ENCODE results near the gene ADAM20. TPM values are rescaled to one million over a fixed set of nuclear protein-coding genes. Genes with fewer than 3 reads are reported as not detected.

ADAM20 gene
- total RNA-seq, 1 donor from 2014 or later = 0.37 TPM

DNA sequence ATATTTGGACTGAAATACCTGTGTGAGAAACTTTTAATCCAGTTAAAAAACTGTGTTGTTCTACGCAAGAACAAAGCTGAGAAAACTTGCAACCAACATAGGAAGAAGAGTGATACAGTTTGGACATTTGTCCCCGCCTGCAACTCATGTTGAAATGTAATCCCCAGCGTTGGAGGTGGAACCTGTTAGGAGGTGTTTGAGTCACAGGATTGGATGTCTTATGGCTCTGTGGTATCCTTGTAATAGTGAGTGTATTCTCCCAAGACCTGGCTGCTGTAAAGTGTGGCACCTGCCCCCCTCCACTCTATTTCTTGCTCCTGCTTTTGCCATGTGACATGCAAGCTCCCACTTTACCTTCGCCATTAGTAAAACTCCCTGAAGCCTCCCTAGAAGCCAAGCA, 28.6 kb upstream of the ADAM20 start:
- Mint-ChIP-seq H3K4me1 (no peaks in the 10 kb centered on the region), H3K27me3 (ENCODE audit: low read depth) (no peaks in the 10 kb centered on the region), H3K36me3 (ENCODE audit: low read depth) (peaks cover 60% of the 10 kb centered on the region), H3K4me3 (no peak overlapping the region), H3K27ac (ENCODE audit: unreplicated experiment) (no peak overlapping the region), H3K9me3 (peaks cover 26% of the 10 kb centered on the region)
- DNase-seq (ENCODE audit: low read depth, low spot score) = no peak
- no peak for TF ChIP-seq CTCF (conservative IDR thresholded peaks at IDR 0.05)

GRCh38 chr14:70558356-70558755, 23.6 kb upstream of the ADAM20 start:
- Mint-ChIP-seq H3K4me3 (no peak overlapping the region), H3K27me3 (ENCODE audit: low read depth) (no peaks in the 10 kb centered on the region), H3K4me1 (no peaks in the 10 kb centered on the region), H3K9me3 (peaks cover 14% of the 10 kb centered on the region), H3K27ac (ENCODE audit: unreplicated experiment) (peak overlapping the region; percentile 39), H3K36me3 (ENCODE audit: low read depth) (peaks cover 39% of the 10 kb centered on the region)
- no peak for DNase-seq (ENCODE audit: low read depth, low spot score)
- no peak for TF ChIP-seq CTCF (conservative IDR thresholded peaks at IDR 0.05)

GRCh38 chr14:70555890-70556289, 21.1 kb upstream of the ADAM20 start:
- H3K36me3 Mint-ChIP-seq (ENCODE audit: low read depth) = peaks cover 17% of the 10 kb centered on the region
- peaks cover under 1% of the 10 kb centered on the region for H3K9me3 Mint-ChIP-seq
- H3K27ac Mint-ChIP-seq (ENCODE audit: unreplicated experiment) = peak overlapping the region; percentile 68
- DNase-seq (ENCODE audit: low read depth, low spot score) = no peak
- H3K4me3 Mint-ChIP-seq = no peak overlapping the region
- H3K27me3 Mint-ChIP-seq (ENCODE audit: low read depth) = no peaks in the 10 kb centered on the region
- H3K4me1 Mint-ChIP-seq = no peaks in the 10 kb centered on the region
- TF ChIP-seq CTCF (conservative IDR thresholded peaks at IDR 0.05) = no peak

GRCh38 chr14:70538087-70538486, 3.3 kb upstream of the ADAM20 start:
- H3K36me3 Mint-ChIP-seq (ENCODE audit: low read depth) = peaks cover 36% of the 10 kb centered on the region
- no peaks in the 10 kb centered on the region for H3K27me3 Mint-ChIP-seq (ENCODE audit: low read depth)
- H3K27ac Mint-ChIP-seq (ENCODE audit: unreplicated experiment) = no peak overlapping the region
- no peak for DNase-seq (ENCODE audit: low read depth, low spot score)
- H3K9me3 Mint-ChIP-seq = peaks cover 17% of the 10 kb centered on the region
- H3K4me3 Mint-ChIP-seq = no peak overlapping the region
- no peak for TF ChIP-seq CTCF (conservative IDR thresholded peaks at IDR 0.05)
- no peaks in the 10 kb centered on the region for H3K4me1 Mint-ChIP-seq

- peaks cover 45% of the 10 kb centered on the region for H3K36me3 Mint-ChIP-seq (ENCODE audit: low read depth)
- no peak for DNase-seq (ENCODE audit: low read depth, low spot score)
Observed at GRCh38 chr14:70536830-70537229, 2.0 kb upstream of the ADAM20 start.

More at GRCh38 chr14:70536830-70537229, 2.0 kb upstream of the ADAM20 start:
- no peak overlapping the region for H3K4me3 Mint-ChIP-seq
- no peaks in the 10 kb centered on the region for H3K27me3 Mint-ChIP-seq (ENCODE audit: low read depth)
- peaks cover 20% of the 10 kb centered on the region for H3K9me3 Mint-ChIP-seq
- no peaks in the 10 kb centered on the region for H3K4me1 Mint-ChIP-seq
- TF ChIP-seq CTCF (conservative IDR thresholded peaks at IDR 0.05) = no peak
- no peak overlapping the region for H3K27ac Mint-ChIP-seq (ENCODE audit: unreplicated experiment)
